GM18868 (cell line): ENCODE measurements around the gene DISP2.

Source experiments
- ATAC-seq: cut with Tn5 transposase; IDR thresholded peaks from one replicate; pipeline ENCODE4 v1.9.1; 2021; ENCODE audit warnings: mild to moderate bottlenecking, moderate library complexity; ENCODE audit not compliant: unreplicated experiment

DISP2 gene

GRCh38 chr15:40340038-40340739 lies 17.8 kb upstream of the DISP2 start:
- ATAC-seq = no peak

- no peak for ATAC-seq
Observed at GRCh38 chr15:40340740-40341400, 17.1 kb upstream of the DISP2 start, which contains the start of gene CCDC9B. TSS of gene CCDC9B (minus strand) at chr15:40340939. CDS start at chr15:40340819, 120 bp downstream.

GRCh38 chr15:40342416-40343320 lies 15.4 kb upstream of the DISP2 start:
- no peak for ATAC-seq

GRCh38 chr15:40343512-40343911 lies 14.5 kb upstream of the DISP2 start:
- ATAC-seq = no peak

- no peak for ATAC-seq
Observed at GRCh38 chr15:40344217-40344616, 13.8 kb upstream of the DISP2 start.

GRCh38 chr15:40344631-40345120 lies 13.3 kb upstream of the DISP2 start:
- ATAC-seq = no peak

- no peak for ATAC-seq
Observed at GRCh38 chr15:40345225-40345866, 12.7 kb upstream of the DISP2 start.

GRCh38 chr15:40345867-40346578 lies 12.0 kb upstream of the DISP2 start:
- ATAC-seq = no peak

GRCh38 chr15:40346579-40347558 lies 11.2 kb upstream of the DISP2 start:
- ATAC-seq = no peak

- ATAC-seq = no peak
Observed at GRCh38 chr15:40347559-40348473, 10.2 kb upstream of the DISP2 start.

- no peak for ATAC-seq
Observed at GRCh38 chr15:40348474-40348870, 9.5 kb upstream of the DISP2 start.

GRCh38 chr15:40349163-40349562 lies 8.9 kb upstream of the DISP2 start:
- ATAC-seq = no peak

- no peak for ATAC-seq
Observed at GRCh38 chr15:40352281-40352901, 5.6 kb upstream of the DISP2 start.

GRCh38 chr15:40353697-40354096 lies 4.3 kb upstream of the DISP2 start:
- ATAC-seq = no peak

GRCh38 chr15:40354408-40355171 lies 3.4 kb upstream of the DISP2 start:
- ATAC-seq = no peak

GRCh38 chr15:40355976-40356585 lies 1.9 kb upstream of the DISP2 start:
- ATAC-seq = no peak
